ENCODE data around the gene PTPN4.

The PTPN4 gene

DNA sequence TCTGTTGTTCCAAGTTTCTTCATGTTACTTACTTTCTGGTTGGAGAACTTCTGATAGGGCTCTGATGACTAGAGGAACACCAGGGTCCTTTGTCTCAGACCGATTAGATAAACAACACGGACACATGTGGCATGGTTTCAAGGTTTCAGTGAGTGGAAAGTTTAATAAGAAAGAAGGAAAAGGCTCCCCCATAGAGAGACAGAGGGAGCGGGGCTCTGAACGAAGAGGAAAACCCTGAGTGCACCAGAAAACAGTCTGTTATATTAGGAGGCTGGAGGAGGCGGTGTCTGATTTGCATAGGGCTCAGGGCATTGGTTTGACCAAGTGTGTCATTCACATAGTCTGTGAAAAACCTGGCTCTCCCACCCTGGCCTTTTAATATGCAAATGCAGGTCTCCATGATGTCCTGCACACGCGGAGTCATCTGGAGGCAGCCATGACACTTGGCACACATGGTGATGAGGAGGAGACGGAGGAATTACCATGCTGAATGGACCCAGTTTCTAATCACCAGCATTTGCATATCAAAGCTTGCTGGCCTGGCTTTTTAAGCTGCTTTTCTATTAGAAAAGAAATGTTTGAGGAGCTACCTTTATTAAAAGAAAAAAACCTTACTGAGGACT lies 94.2 kb downstream of the PTPN4 start:
- peak in 1 of 51 donors; percentile 5 for DNase-seq

DNA sequence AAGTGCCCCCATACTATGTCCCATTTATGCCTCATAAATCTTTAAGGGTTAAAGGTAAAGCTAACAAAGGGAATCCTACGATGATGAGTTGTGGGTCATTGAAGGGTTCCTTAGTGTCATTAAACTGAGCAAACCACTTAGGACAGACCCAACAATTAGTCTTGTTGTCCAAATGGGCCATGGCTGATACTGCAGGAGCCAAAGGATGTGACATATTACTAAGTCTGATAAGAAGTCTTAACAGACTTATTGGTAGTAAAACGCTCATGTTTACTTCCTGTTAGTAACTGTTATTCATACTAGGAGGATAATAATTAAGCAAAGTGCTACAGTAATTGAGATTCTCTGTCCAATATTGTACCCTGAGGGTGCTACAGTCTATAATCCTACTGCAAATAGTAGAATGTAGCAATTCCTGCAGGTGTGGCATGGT lies 96.8 kb downstream of the PTPN4 start:
- no peak for DNase-seq

DNA sequence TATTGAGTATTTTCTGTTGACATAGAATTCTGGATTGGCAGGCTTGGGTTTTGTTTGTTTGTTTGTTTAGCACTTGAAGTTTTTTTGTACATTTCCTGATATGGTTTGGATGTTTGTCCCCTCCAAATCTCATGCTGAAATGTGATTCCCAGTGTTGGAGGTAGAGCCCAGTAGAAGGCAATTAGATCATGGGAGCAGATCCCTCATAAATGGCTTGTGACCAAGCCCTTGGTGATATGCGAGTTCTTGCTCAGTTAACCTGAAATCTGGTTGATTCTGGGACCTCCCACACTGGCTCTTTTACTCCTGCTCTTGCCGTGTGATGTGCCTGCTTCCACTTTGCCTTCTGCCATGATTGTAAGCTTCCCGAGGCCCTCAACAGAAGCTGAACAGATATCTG lies 98.0 kb downstream of the PTPN4 start:
- no peak for DNase-seq

DNA sequence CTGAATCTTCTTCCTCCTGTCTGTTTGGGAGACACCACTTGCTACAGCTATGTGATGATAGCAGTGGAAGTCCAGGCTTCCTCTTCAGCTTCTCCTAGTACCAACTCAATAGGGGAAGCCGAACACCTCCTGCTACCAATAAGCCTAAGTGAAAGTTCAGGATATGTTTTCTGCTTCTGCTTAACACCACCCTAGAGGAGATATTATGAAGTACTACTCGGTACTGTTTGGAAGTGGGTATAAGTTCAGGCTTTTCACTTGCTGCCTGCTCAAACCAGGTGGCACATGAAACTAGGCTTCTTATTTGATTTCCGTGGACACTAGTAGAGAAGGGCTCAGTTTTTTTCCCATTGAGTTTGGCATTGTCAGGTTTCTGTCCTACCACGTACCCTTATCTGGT lies 99.8 kb downstream of the PTPN4 start:
- DNase-seq, result no peak

DNA sequence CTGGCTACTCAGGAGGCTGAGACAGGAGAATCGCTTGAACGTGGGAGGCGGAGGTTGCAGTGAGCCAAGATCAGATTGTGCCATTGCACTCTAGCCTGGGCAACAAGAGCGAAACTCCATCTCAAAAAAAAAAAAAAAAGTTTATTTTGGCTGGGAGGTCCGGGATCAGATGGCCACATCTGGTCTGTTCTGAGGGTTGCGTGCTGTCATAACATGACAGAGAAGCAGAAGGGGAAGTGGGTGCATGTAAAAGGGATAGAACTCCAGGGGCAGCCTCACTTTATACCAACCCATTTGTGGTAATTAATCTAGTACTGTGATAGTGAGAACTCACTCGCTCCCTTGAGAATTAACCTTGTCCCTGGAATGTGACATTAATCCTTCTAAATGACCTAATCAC lies 101.2 kb downstream of the PTPN4 start:
- no peak for DNase-seq

DNA sequence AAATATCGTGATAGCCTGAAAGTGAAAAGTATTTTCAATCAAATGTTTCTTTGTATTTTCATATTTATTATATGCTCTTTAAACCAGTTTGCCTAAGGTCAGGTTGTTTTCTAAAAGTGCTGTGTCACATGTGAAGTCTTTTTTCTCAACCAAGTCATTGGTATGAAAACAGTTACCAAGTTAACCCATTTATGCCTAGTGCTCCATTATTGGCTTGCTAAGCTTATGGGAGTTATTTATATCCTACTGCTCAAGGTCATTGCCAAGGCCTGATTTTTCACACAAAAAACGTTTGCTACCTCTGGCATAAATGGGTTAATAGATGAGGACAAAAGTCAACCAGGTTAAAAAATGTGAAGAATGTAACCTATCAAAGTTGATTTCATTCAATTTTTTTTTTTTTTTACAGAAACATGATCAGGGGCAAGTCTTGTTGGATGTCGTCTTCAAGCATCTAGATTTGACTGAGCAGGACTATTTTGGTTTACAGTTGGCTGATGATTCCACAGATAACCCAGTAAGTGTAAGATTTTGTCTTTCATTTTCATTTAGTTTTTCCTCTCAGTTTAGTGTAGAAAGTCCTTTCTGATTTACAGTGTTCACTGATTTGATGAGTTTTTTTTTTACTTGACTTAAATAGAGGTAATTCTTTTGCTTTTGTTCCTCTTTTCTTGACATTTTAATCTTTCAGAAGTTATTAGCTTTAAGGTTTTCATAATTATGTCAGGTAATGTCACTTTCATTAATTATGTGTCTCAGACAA lies 102.6 kb downstream of the PTPN4 start:
- DNase-seq, result no peak

DNA sequence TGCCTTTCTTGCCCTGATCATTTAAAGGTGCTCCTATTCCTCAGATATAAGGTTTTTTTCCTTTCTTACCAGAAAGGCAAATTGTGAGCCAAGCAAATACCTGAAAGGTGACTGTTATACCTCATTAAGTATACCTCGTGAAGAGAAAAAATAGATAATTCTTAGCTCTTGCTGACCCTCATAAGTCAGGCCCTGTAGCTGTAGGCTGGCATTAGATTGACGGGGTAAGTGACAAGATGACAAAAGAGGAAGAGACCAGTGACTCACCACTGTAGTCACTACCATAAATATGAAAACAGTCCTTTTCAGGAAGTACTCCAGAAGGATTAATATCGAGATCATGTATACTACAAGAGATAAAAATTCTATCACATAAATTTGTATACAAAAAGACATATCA lies 104.6 kb downstream of the PTPN4 start:
- DNase-seq, result no peak

DNA sequence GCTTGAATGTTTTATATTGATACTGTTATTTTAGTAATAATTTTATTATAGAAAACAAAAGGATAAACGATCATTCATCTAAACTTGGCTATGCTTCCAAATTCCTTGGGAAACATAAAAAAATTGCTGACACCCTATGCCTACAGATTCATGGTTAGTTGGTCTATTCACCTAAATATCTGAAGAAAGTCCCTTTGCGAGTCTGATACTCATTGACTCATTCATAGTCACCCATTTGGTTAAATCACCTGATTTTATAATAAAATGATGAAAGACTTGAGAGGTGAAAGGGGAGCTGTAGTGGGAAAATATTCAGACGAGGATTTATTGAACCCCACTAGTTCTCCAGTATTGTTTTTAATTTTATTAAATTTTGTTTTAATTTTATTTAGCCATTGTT lies 112.0 kb downstream of the PTPN4 start:
- no peak for DNase-seq

DNA sequence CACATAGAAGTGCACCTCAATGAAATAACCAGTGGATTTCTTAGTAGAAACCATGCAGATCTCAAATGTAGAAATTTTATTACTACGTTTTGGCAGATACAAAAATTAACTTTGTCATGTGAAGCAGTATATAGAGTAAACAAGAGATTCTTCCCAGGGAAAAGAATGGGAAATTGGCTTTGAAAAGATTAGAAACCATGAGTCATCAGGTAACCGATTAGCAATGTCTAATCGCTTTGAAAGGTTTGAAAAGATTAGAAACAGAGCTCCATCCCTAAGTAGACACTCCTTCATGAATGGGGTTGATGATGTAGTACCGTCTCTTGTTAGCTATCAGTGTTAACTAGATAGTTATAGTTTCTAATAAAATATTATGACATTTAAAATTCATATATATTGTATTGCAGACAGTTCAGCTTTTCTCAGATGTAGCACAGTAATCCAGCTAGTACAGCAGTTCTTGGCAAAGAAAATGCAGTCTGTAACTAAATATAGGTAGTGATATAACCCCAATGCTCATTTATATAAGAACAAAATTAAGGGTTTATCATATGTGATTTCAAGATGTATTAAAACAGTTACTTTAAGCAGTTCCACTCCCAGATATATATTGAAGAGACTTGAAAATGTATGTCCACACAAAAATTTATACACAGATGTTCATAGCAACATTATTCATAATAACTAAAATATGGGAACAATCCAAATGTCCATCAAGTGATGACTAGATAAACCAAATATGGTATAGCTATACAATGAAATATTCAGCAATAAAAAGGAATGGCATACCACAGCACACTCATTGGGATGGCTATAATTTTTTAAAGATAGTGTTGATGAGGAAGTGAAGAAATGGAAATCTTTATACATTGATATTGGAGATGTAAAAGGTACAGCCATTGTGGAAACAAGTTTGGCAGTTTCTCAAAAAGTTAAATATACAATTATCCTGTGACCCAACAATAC lies 113.9 kb downstream of the PTPN4 start:
- no peak for DNase-seq

DNA sequence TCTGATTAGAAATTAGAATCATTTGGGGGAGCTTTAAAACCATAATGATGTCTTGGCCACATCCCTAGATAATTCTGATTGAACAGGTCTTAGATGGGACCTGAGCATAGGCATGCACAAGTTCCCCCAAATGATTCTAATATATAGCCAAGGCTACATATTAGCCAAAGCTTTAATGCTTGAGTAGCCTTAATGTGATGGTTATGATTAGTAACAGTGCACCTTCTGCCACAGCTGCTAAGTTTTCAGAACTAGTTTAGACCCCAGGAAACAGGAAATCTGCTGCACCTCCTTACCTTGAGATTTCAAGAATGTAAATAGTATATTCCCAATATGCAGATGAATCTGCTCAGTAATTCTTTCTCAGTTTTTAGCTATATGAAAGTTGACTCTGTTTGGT lies 119.8 kb downstream of the PTPN4 start:
- no peak for DNase-seq

DNA sequence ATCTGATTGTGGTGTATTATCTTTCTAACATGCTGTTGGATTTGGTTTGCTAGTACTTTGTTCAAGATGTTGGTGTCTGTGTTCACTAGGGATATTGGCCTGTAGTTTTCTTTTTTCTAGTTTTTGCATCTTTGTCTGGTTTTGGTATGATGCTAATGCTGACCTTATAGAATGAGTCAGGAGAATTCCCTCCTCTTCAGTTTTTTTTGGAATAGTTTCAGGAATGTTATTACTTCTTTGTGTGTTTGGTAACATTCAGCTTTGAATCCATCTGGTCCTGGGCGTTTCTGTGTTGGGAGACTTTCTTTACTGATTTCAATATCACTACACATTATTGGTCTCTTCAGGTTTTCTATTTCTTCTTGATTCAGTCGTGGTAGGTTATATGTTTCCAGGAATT lies 129.0 kb downstream of the PTPN4 start:
- no peak for DNase-seq

DNA sequence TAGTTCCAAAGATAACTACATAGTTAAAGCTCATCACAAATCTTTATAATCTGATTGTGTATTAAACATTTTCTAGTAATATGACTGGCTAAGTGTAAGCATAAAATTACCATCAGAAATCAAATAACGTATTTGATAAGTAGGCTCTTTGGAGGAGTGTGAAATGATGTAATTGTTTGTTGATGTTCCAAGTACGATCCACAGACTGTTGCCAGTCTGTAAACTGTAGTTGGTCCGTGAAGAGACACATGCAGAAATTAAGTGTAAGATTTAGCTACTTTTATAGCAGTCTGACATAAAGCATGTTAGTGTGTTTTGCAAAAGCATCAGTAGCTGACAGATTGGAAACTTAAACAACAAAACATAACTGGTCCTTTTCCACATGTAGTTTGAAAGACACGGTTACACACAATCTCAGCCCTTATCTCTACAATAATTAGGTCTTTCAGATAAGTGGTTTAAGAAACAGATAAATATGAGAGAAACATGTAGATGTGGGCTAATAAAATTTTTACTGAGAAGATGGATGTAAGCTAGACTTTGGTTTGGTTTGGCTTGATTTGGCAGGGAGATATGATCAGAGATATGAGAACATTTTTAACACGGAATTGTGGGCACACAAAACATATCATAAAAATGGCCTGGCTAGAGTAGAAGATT lies 138.1 kb downstream of the PTPN4 start:
- DNase-seq, result no peak

DNA sequence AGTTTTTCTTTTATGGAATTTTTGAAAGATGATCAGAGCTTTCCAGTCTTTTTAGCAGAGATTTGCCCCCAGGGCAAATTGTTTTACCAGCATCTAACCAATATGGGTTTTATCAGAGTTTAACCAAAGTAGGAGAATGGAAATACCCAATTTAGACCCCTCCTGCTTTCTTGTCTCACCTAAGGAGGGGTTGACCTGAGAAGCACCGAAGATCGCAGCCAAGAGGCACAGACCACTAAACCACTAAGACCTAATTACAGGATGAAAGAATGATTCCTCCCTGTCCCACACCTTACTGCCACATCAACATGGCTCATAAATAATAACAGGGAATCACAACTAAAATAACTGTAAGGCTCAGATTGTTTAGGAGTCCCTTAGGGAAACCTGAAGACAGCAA lies 141.3 kb downstream of the PTPN4 start:
- DNase-seq, result no peak

DNA sequence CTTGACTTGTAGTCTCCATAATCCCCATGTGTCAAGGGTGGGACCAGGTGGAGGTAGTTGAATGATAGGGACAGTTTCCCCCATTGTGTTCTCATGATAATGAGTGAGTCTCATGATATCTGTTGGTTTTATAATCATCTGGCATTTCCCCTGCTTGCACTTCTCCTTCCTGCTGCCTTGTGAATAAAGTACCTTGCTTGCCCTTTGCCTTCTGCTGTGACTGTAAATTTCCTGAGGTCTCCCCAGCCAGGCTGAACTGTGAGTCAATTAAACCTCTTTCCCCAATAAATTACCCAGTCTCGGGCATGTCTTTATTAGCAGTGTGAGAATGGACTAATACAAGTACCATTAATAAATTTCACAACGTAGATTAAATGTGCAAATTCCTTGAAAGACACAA lies 150.8 kb downstream of the PTPN4 start:
- no peak for DNase-seq

DNA sequence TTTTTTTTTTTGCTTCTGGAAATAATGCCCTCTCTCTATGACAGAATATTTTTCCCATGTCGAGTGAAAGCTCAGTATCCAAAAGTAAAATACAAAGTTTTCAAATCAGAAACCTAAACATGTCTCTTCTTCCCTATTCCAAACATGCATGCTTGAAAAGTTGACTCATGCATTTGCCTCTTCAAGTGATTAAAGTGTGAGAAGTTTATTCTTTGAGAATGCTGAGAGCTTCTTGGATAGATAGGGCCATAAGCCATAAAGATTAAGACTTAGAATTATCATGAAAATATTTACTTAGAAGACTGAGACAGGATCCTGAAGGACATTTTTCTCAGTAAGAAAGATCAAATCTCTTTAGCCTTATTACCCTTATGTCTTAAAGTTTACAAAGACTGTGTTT lies 154.5 kb downstream of the PTPN4 start:
- DNase-seq, result no peak

DNA sequence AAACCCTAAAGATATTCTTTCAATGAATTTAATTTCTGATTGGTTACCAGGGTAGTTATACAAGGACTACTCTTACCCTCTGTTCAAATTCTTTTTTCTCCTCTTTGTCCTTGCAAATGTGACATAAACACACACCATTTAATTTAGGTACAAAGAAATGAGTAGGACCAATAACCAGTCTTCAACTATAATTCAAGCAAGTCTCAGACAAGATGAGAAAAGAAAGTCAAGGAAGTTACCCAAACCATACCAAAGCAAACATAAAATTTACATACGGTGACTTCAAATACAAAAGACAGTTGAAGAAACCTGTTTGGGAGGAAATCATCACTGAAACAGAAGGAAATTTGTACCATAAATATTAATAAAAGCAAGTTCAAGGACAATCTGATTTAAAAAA lies 162.1 kb downstream of the PTPN4 start:
- no peak for DNase-seq

DNA sequence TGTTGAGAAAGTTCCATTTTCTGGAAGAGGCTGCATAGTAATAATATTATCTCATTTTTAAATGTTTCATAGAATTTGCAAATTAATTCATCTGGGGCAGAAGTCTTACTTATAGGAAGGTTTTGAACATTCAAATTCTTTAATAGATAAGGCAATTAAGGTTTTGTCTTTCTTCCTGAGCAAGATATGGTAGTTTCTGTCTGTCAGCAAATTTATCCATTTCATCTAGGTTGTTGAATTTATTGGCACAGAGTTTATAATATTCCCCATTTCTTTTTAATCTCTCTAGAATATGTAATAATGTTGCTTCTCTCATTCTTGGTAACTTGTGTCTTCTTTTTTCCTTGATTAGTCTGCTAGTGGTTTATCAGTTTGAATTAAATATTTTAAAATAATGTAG lies 163.0 kb downstream of the PTPN4 start:
- DNase-seq, result no peak

DNA sequence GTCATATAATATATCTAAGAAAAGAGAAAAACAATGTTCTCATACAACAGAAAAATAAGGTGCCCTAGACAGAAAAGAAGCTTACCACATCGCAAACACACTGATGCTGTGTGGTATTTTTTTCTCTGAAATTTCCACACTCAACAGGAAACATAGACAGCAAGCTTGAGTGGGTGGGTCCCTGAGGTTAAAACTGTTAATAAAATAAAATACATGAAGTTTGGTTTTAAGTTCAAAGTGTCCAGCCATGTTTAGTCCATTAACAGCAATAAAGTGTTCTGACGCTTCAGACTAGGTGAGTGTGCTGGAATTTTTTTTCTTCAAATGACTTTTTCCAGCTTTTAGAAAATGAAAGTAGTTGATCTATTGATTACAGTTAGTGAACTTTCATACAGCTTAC lies 169.8 kb downstream of the PTPN4 start:
- no peak for DNase-seq

DNA sequence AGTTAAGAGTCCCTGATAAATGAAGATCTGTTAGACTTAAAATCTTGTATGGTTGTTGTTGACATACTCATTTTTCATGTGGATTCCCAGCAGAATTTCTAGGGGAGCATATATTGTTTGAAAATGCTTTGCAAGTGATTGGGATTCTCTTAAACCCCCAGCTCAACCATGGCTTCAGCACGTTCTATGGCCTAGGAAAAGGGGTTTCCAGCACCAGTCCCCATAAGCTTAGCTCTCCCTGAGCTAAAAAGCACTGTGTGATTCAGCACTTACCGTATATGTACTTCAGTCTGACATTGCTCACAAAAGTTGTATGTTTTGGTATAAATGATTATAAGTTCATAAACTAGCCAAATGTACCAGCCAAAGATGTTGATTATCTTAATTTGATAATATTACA lies 173.1 kb downstream of the PTPN4 start:
- DNase-seq, result no peak

DNA sequence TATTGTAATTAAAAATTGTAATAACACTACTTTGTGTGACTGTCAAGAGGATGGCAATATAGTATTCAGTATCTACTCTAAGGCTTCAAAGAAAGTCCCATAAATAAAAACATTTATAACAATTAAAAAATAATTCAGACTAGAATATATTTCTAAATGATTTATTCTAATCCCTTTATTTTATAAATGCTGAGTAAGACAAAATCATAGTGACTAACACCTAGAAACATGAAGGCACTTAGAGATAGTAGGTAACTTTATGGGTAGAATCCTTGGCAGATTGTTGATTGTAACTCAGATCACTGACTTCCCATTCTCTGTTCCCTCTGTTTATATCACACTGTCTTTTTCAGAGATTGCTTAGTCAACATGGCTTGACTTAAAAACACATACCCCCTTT lies 174.6 kb downstream of the PTPN4 start:
- DNase-seq, result no peak

DNA sequence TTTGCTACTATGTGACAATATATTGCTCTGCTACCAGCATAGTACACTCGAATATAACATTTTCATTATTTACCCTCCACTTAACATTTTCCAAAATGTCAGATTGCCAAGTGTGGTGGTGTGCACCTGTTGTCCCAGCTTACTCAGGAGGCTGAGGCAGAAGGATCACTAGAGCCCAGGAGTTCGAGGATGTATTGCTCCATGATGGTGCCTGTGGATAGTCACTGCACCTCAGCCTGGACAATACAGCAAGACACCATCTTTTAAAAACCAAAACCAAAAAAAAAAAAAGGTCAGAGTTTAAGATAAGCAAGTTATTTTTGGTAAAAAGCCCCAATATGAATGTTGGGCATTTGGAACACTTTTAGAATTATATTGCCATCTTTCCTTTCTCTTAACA lies 178.0 kb downstream of the PTPN4 start:
- no peak for DNase-seq

DNA sequence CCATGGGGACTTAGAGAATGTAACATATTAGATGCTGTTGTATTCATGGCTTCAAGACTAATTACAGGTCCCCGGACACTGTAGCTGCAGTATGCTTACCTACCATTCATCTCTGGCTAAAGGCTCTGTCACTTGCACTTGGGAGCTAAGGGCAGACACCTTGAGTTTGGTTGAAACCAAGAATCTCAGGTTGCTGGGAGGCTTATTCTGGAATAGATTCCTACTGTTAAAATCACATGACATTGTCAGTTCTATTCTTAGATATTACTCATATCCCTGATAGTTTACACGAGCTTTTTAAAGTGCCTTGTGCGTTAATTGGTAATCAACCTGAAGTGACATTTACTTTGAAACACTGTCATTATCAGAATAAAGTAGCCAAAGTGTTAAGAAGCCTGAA lies 180.2 kb downstream of the PTPN4 start:
- no peak for DNase-seq
